GM10248 (cell line): Measurements from ENCODE around the gene LDB1.
A peak's percentile ranks its signal among the peaks of the same experiment; 100 is the strongest.

Source experiments
- CTCF ChIA-PET: fragments of 300-600 bp; sonication (Branson Sonifier 250); formaldehyde crosslinking; extraction: SDS; loops from one replicate; lab custom pipeline; 2021; ENCODE audit warnings: antibody characterized with exemption; lab: Yijun Ruan, JAX
- POLR2A ChIA-PET: fragments of 350-650 bp; sonication (Branson Sonifier 250); formaldehyde crosslinking; extraction: SDS; loops from one replicate; lab custom pipeline; 2020; ENCODE audit warnings: antibody characterized with exemption; lab: Yijun Ruan, JAX
- DNase-seq: peaks from one replicate; pipeline ENCODE4 v3.0.0; 2012; ENCODE audit errors: extremely low spot score
- TF ChIP-seq, protein P1 (sequence below): IDR thresholded peaks from 2 replicates; pipeline ENCODE4 v1.5.1; 2012; ENCODE audit warnings: mild to moderate bottlenecking, low read depth; ENCODE audit errors: extremely low read depth, missing control alignments, control extremely low read depth

LDB1 gene

DNA sequence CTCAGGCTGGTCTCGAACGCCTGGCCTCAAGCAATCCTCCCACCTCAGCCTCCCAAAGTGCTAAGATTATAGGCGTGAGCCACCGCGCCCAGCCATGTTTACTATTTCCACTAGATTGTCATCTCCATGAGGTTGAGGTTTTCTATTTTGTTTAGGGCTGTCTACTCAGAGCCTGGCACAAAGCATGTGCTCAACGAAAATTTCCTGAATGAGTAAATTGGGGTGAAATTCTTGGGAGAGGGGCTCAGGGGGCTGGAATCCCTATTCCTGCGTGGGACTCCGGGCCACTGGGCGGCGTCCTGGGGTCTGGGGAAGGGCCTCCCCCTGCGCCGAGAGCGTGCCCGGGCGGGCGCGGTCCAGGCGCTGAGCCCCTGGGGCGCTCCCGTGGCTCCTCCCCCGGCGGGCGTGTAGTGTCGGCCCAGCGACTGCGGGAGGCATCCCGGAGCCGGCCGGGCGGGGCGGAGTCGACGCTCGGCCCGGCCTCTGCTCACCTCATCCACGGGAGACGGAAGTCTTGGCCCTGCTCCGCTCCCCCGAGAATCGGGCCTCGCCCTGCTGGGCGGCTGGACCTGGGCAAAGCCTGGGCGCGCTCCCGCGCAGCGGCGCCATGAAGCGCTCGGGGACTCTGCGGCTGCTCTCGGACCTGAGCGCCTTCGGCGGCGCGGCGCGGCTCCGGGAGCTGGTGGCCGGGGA is 55.2 kb downstream of the LDB1 start, which contains the start of gene HPS6:
Gene HPS6, plus strand, starts transcription at position 482 of the 693 bp plus-strand sequence. Its CDS starts 126 bp downstream, at position 608.
- peak; percentile 98 for DNase-seq
- ChIA-PET POLR2A (interaction anchor here (0.6 kb wide), 1 partner anchor 9 kb away, joined by 4 read pairs; no protein-coding TSS in a partner anchor), CTCF (interaction anchor here (0.9 to 14.4 kb wide), 7 partner anchors 8 to 461 kb away, joined by 3 to 484 read pairs (median 4); partner anchors contain the start of genes ARMH3 and KCNIP2)
- TF ChIP-seq, protein P1, sequence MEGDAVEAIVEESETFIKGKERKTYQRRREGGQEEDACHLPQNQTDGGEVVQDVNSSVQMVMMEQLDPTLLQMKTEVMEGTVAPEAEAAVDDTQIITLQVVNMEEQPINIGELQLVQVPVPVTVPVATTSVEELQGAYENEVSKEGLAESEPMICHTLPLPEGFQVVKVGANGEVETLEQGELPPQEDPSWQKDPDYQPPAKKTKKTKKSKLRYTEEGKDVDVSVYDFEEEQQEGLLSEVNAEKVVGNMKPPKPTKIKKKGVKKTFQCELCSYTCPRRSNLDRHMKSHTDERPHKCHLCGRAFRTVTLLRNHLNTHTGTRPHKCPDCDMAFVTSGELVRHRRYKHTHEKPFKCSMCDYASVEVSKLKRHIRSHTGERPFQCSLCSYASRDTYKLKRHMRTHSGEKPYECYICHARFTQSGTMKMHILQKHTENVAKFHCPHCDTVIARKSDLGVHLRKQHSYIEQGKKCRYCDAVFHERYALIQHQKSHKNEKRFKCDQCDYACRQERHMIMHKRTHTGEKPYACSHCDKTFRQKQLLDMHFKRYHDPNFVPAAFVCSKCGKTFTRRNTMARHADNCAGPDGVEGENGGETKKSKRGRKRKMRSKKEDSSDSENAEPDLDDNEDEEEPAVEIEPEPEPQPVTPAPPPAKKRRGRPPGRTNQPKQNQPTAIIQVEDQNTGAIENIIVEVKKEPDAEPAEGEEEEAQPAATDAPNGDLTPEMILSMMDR, result peak; percentile 9

DNA sequence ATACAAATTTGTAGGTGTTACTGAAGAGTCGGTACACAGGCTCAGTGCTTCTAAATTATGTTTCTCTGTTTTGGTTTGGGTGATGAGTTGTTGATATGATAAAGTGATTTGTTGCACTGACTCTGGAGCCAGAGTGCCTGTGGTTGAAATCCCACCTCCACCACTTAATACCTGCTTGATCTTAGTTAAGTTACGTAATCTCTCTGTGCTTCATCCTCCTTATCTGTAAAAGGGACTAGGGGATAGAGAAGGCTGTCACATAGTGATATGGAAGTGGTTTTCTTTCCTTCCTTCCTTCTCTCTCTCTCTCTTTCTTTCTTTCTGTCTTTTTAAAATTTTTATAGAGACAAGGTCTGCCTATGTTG is 55.7 kb downstream of the LDB1 start:
- CTCF ChIA-PET, result interaction anchor here (1.9 to 2.2 kb wide), 2 partner anchors 8 to 224 kb away, joined by 6 to 13 read pairs; no protein-coding TSS in a partner anchor
- DNase-seq, result no peak
- TF ChIP-seq, protein P1, result no peak
- POLR2A ChIA-PET, result no interaction called here

DNA sequence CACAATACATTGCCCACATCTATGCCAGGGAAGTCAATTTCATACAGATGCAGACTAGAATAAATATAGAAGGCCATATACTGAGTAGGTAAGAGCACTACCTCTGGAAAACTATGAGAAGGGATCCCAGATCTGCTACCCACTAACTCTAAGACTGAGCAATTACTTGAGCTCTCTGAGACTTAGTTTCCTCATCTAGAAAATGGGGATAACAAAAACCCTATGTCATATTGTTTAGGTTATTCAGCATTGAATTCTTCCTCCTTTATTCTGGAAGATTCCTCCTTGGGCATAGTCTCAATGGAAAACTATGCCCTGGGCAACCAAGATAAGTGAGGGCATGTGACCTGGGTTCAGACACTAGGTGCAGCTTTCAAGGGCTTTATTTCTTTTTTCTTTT is 60.2 kb downstream of the LDB1 start:
- POLR2A ChIA-PET, result no interaction called here
- CTCF ChIA-PET, result interaction anchor here (0.9 to 4.1 kb wide), 3 partner anchors 13 to 220 kb away, joined by 3 to 24 read pairs (median 4); no protein-coding TSS in a partner anchor
- TF ChIP-seq, protein P1, result no peak
- no peak for DNase-seq
